ENCODE results near the gene THEMIS.
"Not testable (repeated sequence)": the region's sequence is repeated elsewhere in the genome, so short reads cannot be mapped to it uniquely, and the experiment has no call there.

The THEMIS gene

DNA sequence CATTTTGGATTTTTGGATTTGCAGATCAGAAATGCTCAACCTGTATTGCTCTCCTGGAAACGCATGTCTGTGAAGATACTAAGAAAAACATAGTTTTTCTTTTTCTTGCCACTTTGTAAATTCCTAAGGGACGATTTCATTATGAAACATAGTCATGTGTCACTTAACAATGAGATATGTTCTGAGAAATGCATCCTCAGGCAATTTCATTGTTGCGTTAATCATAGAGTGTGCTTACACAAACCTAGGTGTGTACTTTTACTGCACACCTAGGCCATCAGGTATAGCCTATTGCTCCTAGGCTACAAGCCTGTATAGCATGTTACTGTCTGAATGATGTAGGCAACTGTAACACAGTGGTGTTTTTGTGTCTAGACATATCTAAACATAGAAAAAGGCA, 13.4 kb upstream of the THEMIS start:
- DNase-seq, result no peak

GRCh38 chr6:127912914-127913313, 12.1 kb upstream of the THEMIS start:
- no peak for DNase-seq

DNA sequence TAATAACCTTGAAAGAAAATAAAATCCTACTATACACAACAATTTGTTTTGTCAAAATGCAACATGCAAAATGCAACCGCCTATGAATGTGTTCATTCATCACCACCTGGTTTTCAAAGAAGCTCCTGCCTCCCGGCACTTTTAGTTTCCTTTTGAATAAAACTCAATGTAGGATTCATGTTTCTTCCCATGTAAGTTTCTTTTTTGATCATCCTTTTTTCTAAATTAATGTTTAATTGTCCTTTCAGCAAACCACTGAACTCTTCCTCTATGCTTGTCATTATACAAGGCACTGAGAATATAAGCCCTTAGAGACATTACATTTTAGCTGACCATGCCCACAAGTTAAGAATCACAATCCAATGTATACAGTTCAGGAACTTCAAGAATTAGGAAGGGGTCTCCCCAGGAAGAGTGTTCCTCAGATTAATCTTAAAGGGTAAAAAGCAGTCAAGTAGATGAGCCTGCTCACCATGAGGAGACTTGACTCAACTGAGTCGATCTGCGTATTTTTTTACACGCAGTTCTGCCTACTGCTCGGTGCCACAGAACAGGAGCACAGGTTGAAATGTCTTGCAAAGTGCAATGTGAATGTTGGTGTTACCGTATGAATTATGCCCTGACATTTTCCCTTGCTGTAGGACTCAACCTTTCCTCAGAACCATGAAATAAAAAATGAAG, 7.2 kb upstream of the THEMIS start:
- no peak for DNase-seq

DNA sequence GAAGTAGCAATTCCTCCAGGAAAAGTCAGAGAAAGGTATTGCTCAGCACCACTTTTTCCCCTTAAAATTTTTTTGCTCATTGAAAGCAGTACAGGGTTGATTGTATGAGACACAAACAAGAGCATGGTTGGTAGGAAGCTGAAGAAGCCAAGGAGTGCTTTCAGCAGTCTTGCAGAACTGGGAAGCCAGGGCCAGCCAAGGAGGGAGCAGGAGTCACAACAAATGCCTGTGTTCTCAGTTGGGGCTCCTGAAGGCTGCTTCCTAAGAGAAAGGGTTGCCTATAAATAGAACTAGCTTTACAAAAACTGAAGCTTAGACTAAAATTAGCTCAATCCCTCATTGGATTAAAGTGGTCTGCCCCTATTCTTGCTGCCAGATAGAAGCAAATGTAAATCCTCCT, 3.3 kb upstream of the THEMIS start:
- DNase-seq, result no peak

DNA sequence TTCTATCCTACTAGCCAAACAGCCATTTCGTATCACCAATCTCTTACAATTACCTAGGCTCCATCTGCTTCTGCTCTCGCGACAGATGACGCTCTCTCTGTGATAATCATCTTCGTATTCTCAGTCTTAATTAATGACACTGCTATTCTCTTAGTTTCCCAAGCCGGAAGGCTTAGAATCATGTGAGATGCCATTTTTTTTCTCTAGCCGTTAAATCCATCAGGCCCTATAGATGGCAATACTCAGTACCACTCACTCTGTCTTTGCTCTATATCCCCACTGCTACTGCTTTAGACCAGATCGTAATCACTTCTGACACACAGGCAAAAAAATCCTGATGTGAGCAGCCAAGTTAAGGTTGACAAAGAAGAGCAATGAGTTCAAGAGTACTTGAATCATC, 2.1 kb upstream of the THEMIS start:
- DNase-seq, result no peak

DNA sequence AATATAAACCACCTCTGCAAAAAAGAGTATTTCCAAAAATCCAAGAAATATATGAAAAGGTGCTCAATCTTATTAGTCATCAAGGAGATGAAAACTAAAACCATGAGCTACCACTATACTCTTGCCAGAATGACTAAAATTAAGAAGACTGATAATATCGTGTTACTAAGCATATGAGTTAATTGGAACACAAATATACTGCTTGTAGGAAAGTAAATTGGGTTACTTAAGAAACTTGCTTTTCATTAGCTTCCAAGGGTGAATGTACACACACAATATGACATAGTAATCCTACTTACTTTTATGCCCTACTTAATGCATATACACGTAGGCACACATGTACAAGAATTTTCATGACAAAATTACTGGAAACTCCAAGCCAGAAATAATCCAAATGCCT, 3.4 kb downstream of the THEMIS start:
- DNase-seq, result no peak

- no peak for DNase-seq
Observed at GRCh38 chr6:127894051-127894450, 6.8 kb downstream of the THEMIS start.

DNA sequence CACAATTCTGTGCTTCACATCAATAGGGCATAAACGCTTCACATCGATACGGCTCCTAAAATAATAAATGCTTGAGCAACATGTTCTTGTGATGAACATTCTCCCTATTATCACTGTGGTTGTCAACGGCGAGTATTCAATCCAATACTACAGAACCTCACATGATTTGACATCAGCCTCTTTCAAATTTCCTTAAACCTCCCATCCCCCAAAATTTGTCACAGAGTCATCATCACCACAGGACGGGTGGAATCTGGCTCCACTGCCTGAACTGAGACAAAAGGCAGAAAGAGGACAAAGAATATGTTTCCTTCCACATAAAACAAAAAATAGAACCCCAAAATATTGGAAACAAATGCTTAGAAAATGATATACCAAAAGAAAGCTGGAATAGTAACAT, 7.3 kb downstream of the THEMIS start:
- DNase-seq, result no peak

DNA sequence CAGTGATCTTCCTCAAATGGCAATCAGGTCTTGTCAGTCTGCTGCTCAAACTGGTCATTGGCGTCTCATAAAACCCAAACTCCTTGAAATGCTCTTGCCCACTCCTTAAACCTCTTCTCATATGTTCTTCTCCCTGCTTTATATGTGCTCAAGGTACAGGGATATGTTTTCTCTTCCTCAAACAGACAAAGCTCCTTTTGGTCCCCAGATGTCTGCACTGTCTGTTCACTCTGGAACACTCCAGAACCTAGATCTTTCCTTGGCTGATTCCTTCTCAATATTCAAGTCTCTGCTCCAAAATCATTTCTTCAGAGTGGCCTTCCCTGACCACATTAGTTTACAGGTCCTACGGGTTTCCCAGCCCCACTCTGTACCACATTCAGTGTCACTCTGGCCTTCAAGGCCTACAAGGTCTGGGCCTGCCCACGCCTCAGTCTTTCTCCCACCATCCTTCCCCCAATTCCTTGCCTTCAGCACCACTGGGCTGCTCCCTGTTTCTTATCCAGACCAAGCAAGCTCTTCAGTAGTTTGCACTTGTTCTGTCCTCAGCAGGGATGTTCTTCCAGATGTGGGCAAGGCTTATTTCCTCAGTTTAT, 9.0 kb downstream of the THEMIS start:
- DNase-seq, result no peak

DNA sequence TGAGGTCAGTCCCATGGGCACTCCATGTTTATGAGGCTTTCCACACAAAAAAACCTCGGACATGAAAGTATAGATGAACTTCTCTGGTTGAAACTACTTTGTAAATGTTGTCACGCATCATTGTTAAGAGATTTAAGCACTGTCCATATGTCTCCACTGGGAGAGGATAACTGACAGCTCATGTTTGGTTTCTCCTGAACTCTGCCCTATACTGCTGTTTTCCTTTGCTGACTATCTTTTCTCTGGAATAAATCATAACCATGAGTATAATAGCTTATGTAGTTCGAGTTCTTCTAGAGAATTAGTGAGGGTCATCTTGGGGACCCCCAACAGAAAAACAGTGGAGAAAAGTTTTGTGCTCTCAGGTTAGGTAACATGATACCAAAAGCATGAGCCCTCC, 14.3 kb downstream of the THEMIS start:
- no peak for DNase-seq

- no peak for DNase-seq
Observed at GRCh38 chr6:127884134-127884533, 16.7 kb downstream of the THEMIS start.

DNA sequence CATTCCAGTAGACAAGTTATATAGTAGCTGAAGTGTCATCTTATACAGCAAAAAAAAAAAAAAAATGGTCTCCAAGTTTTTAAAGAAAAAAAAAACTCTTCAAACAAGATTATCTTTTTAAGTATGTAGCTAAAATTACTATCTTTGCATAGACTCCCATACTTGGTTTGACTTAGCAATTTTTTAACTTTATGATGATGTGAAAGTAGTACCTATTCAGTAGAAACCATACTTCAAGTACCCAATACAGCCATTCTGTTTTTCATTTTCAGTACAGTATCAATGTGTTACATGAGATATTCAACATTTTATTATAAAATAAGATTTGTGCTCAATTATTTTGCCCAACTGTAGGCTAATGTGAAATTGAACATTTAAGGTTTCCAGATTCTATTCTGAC, 18.9 kb downstream of the THEMIS start:
- DNase-seq, result not testable (repeated sequence)

DNA sequence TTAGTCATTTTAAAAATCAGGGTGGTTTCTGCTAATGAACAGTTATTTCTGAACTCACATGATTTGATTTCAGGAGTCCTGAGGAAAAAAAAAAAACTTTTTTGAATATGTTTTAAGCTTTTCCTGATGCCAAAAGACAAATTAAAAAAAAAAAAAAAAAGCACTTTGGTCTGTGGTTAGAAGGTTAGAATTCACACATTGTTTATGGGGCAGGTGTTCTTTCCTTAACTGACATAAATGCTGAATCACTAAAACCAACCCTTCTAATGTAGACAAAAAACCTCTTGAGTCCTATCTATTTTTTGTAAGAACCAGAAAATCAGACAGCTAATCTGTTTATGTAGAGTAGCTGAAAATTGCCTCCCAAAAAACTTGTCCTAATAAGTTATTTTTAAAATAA, 20.4 kb downstream of the THEMIS start:
- no peak for DNase-seq

DNA sequence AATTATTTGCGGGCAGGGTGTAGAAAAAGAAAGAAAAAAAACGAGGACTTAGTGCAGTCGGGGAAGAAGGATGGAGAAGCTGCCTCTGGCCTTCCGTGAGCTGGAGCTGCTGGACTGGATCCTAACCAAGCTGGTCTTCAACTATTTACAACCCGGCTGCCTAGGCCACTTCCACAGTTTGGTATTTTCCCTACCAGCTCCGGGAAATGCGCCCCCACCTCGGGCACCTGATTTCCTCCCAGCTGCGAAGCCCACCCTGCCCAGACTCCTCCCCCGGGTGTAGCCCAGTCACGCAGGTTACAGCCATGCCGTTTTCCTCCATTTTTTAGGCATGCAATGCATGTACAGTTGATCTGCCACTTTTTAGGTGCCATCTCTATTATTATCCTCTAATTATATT, 21.2 kb downstream of the THEMIS start:
- no peak for DNase-seq

DNA sequence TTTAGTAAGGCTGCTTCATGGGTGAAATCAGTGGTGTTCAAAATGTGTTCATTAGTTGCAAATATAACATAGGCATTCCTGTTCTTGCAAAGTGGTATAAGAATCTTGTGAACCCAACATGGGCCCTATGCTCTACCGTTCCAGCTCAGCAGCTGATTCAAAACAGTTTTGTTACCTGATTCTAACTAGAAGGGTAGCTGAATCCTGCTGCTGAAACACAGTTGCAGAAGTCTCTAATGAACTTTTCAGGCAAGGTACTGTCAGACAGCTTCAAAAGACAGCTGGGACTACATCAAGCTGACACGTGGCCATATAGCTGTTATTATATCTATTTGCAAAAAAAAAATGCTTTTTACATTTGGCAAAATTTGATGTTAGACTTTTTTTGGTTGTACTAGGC, 22.7 kb downstream of the THEMIS start:
- DNase-seq, result no peak

DNA sequence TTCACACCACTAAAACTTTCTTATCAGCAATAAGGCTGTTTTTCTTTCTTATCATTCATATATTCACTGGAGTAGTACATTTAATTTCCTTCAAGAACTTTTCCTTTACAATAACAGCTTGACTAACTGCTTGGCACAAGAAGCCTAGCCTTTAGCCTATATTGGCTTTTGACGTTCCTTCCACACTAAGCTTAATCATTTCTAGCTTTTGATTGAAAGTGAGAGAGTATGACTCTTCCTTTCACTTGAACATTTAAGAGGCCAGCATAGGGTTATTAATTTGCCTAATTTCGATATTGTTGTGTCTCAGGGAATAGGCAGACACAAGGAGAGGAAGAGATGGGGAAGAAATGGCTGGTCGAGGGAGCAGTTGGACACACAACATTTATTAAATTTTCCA, 23.6 kb downstream of the THEMIS start:
- no peak for DNase-seq

GRCh38 chr6:127869772-127870404, 31.0 kb downstream of the THEMIS start:
- no peak for DNase-seq

DNA sequence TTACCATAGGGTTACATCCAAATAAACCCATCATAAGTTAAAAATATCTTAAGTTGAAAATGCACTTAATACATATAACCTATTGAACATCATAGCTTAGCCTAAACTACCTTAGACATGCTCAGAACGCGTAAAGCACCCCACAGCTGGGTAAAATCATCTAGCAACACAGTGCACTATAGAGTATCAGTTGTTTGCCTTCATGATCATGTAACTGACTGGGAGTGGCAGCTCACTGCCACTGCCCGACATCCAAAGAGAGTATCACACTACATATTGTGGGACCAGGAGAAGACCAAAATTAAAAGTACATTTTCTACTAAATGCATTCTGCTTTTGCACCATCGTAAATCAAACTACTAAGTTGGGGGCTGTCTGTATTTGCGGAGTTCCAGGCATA, 31.7 kb downstream of the THEMIS start:
- no peak for DNase-seq

GRCh38 chr6:127868338-127868737, 32.5 kb downstream of the THEMIS start:
- no peak for DNase-seq

DNA sequence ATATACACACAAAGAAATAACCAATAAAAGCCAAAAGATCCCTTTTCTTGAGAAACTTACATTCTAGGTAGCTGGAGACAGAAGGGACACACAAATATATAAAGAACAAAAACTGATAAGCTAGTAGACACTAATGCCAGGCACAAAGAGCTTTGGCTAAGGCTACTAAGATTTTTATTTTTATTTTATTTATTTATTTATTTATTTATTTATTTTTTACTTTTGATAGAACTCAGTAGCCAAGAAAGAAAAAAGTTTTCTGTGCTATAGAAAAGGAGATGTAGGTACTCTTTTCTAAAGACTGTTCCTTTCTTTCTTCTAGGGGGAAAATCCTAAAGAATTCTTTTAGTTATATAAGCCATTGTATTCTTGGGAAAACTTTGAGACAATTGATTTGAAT, 34.1 kb downstream of the THEMIS start:
- DNase-seq, result no peak

- DNase-seq, result no peak
Observed at GRCh38 chr6:127865108-127865507, 35.8 kb downstream of the THEMIS start.

DNA sequence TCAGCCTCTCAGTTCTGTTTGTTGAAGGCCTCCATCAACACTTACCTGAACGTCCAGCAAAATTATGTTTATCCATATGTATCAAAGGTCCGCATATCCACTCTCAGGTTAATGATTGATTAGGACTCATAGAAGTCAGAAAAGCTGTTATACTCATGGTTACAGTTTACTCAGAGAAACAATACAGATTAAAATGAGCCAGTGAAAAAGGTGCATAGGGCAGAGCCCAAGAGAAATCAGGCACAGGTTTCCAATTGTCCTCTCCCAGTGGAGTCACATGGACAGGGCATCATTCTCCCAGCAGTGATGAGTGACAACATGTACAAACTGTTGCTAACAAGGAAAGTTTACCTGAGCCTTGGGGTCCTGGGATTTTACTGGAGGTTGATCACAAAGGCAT, 36.2 kb downstream of the THEMIS start:
- no peak for DNase-seq

DNA sequence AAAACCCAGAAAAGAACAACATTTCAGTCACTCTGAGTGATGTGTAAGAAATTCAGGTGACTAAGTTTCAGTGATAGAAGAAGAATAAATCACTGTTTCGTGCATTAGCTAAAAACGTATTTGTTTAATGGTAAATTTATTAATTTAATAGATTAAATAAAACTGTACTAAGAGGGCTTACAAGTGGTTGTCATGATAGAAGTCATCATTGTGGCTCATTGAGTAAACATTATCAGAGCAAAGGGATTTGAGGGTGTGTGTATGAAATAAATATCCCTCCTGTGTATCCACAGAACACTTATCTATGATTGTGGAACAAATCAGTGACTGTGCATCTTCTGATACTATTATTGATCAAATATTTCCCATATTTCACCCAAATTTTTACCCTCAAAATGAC, 40.1 kb downstream of the THEMIS start:
- DNase-seq, result no peak

DNA sequence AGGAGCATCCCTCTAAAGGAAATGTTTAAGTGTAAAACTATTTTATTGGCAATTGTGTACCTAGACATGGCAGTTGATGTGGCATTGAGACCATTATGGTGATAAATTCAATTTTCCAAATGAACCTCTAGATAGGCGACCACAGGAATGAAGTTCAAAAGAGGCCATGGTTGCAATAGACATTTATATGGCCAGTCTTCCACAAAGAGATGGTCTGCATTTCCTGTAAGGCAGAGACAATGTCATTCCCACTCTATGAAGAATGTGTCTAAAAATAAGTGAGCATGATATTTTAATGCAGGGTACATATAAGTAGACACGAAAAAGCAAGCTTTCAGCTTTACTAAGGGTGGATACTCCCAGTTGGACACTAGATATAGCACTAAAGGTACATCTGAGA, 40.9 kb downstream of the THEMIS start:
- no peak for DNase-seq
